KMS-11 (cell line): ENCODE data around the gene ZNF446.
"Not testable (repeated sequence)": the region's sequence is repeated elsewhere in the genome, so short reads cannot be mapped to it uniquely, and the experiment has no call there.

Experiments used
- H2AFZ ChIP-seq: fragments of 200-600 bp; sonication (generic); 2 replicates; pipeline ENCODE4 v1.6.1; 2016; ENCODE audit warnings: antibody characterized with exemption, mixed run types, low read depth
- H3K27ac ChIP-seq: fragments of 200-600 bp; sonication (generic); 2 replicates; pipeline ENCODE4 v1.6.1; 2016; ENCODE audit warnings: mild to moderate bottlenecking, mixed run types
- H3K27me3 ChIP-seq: fragments of 200-600 bp; sonication (generic); 2 replicates; pipeline ENCODE4 v1.6.1; 2017; ENCODE audit warnings: mild to moderate bottlenecking, low read depth, mixed run types, moderate library complexity; ENCODE audit not compliant: insufficient read depth
- H3K36me3 ChIP-seq: fragments of 200-600 bp; sonication (generic); 2 replicates; pipeline ENCODE4 v1.6.1; 2017; ENCODE audit warnings: mild to moderate bottlenecking, mixed run types; ENCODE audit not compliant: insufficient read depth
- H3K4me1 ChIP-seq: fragments of 200-600 bp; sonication (generic); 2 replicates; pipeline ENCODE4 v1.6.1; 2016; ENCODE audit warnings: mild to moderate bottlenecking, low read depth, mixed run types; ENCODE audit not compliant: poor library complexity, severe bottlenecking
- H3K4me2 ChIP-seq: fragments of 200-600 bp; sonication (generic); 2 replicates; pipeline ENCODE4 v1.7.0; 2016; ENCODE audit warnings: mild to moderate bottlenecking, mixed run types
- H3K4me3 ChIP-seq: fragments of 200-600 bp; sonication (generic); IDR thresholded peaks from 2 replicates; pipeline ENCODE4 v1.6.1; 2017; ENCODE audit warnings: low read depth, low read length, mixed read lengths; ENCODE audit not compliant: insufficient read depth
- H3K79me2 ChIP-seq: fragments of 200-600 bp; sonication (generic); 2 replicates; pipeline ENCODE4 v1.6.1; 2016; ENCODE audit warnings: low read depth, mixed run types; ENCODE audit not compliant: insufficient read depth
- H3K9ac ChIP-seq: fragments of 200-600 bp; sonication (generic); 2 replicates; pipeline ENCODE4 v1.6.1; 2016; ENCODE audit warnings: mild to moderate bottlenecking, mixed run types
- H4K20me1 ChIP-seq: fragments of 200-600 bp; sonication (generic); 2 replicates; pipeline ENCODE4 v1.6.1; 2016; ENCODE audit warnings: mild to moderate bottlenecking, mixed run types; ENCODE audit not compliant: insufficient read depth
- TF ChIP-seq, protein P1 (sequence below): fragments of 200-600 bp; sonication (generic); conservative IDR thresholded peaks from 2 replicates; pipeline ENCODE4 v1.6.1; 2017; ENCODE audit warnings: low read depth, mild to moderate bottlenecking, antibody characterized with exemption, low read length, moderate library complexity, mixed read lengths

ZNF446 gene

DNA sequence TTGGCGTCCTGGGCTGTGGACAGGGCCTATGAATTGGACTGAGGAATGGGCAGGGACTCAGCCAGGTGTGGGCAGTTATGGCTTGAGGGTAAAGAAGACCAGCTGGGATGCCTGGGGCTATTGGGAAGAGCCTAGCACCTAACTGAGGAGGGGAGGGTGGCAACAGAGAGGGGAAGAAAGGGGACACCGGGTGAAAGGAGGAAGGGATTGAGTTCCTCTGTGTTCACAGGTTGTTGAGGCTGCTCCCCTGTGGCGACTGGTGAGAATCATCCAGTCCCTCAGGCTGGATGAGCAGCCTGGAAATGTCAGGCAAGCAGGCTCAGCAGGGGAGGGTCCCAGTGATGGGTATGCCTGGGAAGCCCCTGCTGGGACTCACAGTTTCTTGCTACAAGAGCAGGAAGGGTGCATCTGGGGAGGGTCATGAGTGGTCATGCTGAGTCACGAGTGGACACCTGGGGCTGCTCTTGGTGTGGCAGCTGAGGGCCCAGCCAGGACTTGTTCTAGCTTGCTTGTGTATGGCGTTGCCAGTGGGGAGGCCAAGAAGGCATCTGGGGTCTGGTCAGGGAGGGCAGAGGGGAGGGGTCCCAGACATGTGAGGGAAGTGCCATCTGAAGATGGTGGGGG lies 7.8 kb upstream of the ZNF446 start:
- no peak overlapping the region for H3K27ac ChIP-seq
- peaks cover 6% of the 10 kb centered on the region for H3K4me1 ChIP-seq
- no peak overlapping the region for H2AFZ ChIP-seq
- H3K36me3 ChIP-seq: peaks cover 5% of the 10 kb centered on the region; the same call in 1 of the 2 replicates
- no peaks in the 10 kb centered on the region for H4K20me1 ChIP-seq
- no peak overlapping the region for H3K9ac ChIP-seq
- TF ChIP-seq, protein P1, sequence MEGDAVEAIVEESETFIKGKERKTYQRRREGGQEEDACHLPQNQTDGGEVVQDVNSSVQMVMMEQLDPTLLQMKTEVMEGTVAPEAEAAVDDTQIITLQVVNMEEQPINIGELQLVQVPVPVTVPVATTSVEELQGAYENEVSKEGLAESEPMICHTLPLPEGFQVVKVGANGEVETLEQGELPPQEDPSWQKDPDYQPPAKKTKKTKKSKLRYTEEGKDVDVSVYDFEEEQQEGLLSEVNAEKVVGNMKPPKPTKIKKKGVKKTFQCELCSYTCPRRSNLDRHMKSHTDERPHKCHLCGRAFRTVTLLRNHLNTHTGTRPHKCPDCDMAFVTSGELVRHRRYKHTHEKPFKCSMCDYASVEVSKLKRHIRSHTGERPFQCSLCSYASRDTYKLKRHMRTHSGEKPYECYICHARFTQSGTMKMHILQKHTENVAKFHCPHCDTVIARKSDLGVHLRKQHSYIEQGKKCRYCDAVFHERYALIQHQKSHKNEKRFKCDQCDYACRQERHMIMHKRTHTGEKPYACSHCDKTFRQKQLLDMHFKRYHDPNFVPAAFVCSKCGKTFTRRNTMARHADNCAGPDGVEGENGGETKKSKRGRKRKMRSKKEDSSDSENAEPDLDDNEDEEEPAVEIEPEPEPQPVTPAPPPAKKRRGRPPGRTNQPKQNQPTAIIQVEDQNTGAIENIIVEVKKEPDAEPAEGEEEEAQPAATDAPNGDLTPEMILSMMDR: no peak
- peak overlapping the region; percentile 67 for H3K4me2 ChIP-seq
- no peak overlapping the region for H3K4me3 ChIP-seq
- H3K79me2 ChIP-seq: peaks cover 13% of the 10 kb centered on the region; the same call in 1 of the 2 replicates
- H3K27me3 ChIP-seq: peaks cover 10% of the 10 kb centered on the region; the same call in 1 of the 2 replicates

DNA sequence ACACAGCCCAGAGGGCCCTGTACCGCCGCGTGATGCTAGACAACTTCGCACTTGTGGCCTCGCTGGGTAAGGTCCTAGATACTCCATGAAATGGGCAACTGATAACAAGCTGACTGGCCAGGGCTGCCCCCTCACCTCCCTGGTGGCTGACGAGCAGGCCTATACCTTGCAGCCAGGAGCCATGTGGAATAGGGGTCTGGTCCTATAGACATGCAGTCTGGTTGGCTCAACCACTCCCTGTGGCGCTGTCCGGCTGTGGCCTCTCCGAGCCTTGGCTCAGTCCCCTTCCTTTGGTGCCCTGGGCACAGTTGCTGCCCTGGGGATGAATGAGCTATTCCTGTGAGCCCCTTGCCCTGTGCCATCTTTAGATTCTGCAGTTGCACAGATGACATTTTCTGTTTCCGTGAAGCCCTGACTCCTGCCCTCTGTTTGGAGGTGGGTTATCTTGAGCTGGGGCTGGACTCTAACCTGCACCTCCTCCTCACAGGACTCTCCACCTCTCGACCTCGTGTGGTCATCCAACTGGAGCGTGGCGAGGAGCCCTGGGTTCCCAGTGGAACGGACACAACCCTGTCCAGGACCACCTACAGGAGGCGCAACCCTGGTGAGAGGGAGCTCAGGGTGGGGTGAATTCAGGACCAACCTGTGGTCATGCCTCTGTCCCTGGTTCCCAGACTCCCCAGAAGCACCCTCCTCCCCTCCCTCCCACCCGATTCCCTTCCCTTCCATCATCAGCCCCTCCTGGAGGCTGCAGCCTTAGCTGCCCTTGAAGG lies 6.7 kb upstream of the ZNF446 start:
- Histone ChIP-seq H3K79me2 (peaks cover 13% of the 10 kb centered on the region; the same call in 1 of the 2 replicates), H3K27me3 (peaks cover 10% of the 10 kb centered on the region; the same call in 1 of the 2 replicates), H3K27ac (no peak overlapping the region), H3K4me2 (no peak overlapping the region), H2AFZ (no peak overlapping the region), H4K20me1 (no peaks in the 10 kb centered on the region), H3K4me3 (no peak overlapping the region), H3K36me3 (peaks cover 5% of the 10 kb centered on the region; the same call in 1 of the 2 replicates), H3K4me1 (peaks cover 9% of the 10 kb centered on the region), H3K9ac (no peak overlapping the region)
- TF ChIP-seq, protein P1: no peak

DNA sequence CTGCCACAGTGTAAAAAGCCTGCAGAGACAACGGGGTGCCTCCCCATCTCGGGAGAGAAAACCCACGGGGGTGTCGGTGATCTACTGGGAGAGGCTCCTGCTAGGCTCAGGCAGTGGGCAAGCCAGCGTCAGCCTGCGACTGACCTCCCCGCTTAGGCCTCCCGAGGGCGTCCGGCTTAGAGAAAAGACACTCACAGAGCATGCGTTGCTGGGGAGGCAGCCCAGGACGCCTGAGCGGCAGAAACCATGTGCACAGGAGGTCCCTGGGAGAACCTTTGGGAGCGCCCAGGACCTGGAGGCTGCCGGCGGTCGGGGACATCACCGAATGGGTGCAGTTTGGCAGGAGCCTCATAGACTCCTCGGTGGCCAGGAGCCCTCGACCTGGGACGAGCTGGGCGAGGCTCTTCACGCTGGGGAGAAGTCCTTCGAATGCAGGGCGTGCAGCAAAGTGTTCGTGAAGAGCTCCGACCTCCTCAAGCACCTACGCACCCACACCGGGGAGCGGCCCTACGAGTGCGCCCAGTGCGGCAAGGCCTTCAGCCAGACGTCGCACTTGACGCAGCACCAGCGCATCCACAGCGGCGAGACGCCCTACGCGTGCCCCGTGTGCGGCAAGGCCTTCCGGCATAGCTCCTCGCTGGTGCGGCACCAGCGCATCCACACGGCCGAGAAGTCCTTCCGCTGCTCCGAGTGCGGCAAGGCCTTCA lies 5.2 kb upstream of the ZNF446 start:
- H4K20me1 ChIP-seq, H3K4me3 ChIP-seq, H3K36me3 ChIP-seq: not testable (repeated sequence)

DNA sequence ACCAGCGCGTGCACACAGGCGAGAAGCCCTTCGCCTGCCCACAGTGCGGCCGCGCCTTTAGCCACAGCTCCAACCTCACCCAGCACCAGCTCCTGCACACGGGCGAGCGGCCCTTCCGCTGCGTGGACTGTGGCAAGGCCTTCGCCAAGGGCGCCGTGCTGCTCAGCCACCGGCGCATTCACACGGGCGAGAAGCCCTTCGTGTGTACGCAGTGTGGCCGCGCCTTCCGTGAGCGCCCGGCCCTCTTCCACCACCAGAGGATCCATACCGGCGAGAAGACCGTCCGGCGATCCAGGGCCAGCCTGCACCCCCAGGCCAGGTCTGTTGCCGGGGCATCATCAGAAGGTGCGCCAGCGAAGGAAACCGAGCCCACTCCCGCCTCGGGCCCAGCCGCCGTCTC lies 4.4 kb upstream of the ZNF446 start:
- Histone ChIP-seq H3K4me3 (no peak overlapping the region), H3K4me2 (no peak overlapping the region), H3K4me1 (peaks cover 17% of the 10 kb centered on the region), H2AFZ (no peak overlapping the region), H4K20me1 (no peaks in the 10 kb centered on the region), H3K27ac (no peak overlapping the region), H3K27me3 (no peaks in the 10 kb centered on the region), H3K79me2 (peaks cover 13% of the 10 kb centered on the region; the same call in 1 of the 2 replicates), H3K9ac (no peak overlapping the region), H3K36me3 (peaks cover 5% of the 10 kb centered on the region; the same call in 1 of the 2 replicates)
- TF ChIP-seq, protein P1: no peak

More for the DNA sequence above, 5.2 kb upstream of the ZNF446 start:
- not testable (repeated sequence) for H3K27me3 ChIP-seq, H2AFZ ChIP-seq, H3K9ac ChIP-seq, H3K27ac ChIP-seq, H3K4me2 ChIP-seq
- Histone ChIP-seq H3K4me1 (peaks cover 17% of the 10 kb centered on the region), H3K79me2 (peaks cover 13% of the 10 kb centered on the region; the same call in 1 of the 2 replicates)
